Measurements from ENCODE around the gene HCAR2.
"Not testable (repeated sequence)": the region's sequence is repeated elsewhere in the genome, so short reads cannot be mapped to it uniquely, and the experiment has no call there.

The HCAR2 gene

GRCh38 chr12:122729583-122730214 lies 26.5 kb upstream of the HCAR2 start:
- DNase-seq (ENCODE audit: insufficient read length, low spot score) (no peak), FAIRE-seq (no peak)
- no peak for TF ChIP-seq POLR2A (IDR thresholded peaks at IDR 0.05; ENCODE audit: low read depth, low read length)

GRCh38 chr12:122726080-122726558 lies 23.0 kb upstream of the HCAR2 start:
- FAIRE-seq (no peak), DNase-seq (ENCODE audit: insufficient read length, low spot score) (no peak)
- TF ChIP-seq POLR2A (IDR thresholded peaks at IDR 0.05; ENCODE audit: low read depth, low read length): no peak

GRCh38 chr12:122725452-122726079 lies 22.4 kb upstream of the HCAR2 start:
- no peak for TF ChIP-seq POLR2A (IDR thresholded peaks at IDR 0.05; ENCODE audit: low read depth, low read length)
- no peak for DNase-seq (ENCODE audit: insufficient read length, low spot score)
- no peak for FAIRE-seq

DNA sequence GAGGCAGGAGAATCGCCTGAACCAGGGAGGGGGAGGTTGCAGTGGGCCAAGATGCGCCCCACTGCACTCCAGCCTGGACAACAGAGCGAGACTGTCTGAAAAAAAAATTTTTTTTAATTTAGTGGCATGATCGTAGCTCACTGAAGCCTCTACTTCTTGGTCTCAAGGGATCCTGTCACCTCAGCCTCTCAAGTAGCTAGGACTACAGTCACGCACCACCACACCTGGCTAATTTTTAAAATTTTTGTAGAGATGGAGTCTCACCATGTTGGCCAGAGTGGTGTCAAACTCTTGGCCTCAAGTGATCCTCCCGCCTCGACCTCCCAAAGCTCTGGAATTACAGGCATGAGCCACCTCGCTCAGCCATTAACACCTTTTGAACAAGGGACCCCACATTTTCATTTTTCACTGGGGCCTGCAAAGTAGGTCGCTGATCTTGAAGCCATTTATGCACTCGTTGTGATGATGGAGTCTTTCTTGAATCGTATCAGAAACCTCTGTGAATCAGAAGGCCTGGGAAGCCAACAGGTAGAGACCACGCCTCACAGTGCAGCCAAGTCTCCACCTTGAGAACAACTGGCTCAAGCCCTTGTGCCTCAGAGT lies 21.6 kb upstream of the HCAR2 start:
- TF ChIP-seq POLR2A (IDR thresholded peaks at IDR 0.05; ENCODE audit: low read depth, low read length): no peak
- DNase-seq (ENCODE audit: insufficient read length, low spot score) (no peak), FAIRE-seq (no peak)

DNA sequence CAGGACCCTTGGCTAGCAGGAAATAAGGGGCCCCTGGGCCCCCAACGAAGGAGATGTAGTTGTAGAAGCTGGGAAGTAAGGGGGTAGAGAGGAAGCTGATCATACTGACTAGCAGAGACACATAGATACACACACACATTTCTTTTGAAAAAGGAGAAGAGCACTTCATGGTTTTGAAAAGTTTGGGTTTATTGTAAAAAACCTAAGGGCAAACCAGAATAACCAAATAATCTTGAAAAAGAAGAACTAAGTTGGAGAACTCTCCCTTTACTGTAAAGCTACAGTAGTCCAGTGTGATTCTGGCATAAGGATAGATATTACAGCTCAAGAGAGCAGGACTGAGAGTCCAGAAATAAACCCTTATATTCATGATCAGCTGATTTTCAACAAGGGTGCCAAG lies 19.2 kb upstream of the HCAR2 start:
- no peak for TF ChIP-seq POLR2A (IDR thresholded peaks at IDR 0.05; ENCODE audit: low read depth, low read length)
- no peak for DNase-seq (ENCODE audit: insufficient read length, low spot score)
- FAIRE-seq: no peak

DNA sequence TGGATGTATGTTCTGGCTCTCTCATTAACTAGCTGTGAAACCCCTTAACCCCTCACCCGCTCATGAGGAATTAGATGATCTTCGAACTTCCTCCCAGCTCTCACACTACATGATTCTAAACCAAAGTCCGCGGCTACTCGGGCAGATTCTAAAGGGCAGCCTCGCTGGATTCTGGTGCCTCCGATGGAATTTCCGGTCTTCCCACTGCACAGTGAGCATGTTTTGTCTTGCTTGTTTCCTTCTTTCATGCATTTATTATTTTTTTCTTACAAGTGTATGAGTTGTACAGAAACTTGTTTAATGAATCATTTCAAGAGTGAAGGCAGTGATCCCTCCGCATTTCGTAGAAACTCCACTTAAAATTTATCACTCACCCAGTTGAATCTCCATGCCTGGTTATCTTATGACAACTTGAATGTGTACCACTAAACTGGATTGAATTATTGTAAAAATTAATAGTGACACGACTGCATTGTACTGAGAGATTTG lies 17.9 kb upstream of the HCAR2 start:
- DNase-seq (ENCODE audit: insufficient read length, low spot score): no peak
- no peak for TF ChIP-seq POLR2A (IDR thresholded peaks at IDR 0.05; ENCODE audit: low read depth, low read length)
- no peak for FAIRE-seq

DNA sequence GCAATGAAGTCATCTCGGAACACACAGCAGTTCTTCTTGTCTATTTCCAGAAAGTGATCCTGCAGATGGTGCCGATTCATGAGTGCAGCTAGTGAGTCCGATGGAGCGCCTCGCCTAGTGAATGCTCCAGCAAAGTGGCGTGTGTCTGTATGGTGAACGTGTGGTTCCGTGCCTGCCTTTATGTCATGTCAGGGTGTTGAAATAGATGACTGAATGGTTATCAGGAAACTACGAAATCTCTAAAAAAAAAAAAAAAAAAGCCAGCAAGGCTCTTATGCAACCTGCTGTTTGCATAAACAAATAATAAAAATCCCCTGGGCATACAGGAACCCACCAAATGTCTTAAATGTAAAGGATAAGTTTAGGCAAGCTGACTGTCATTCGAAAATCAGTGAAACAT lies 13.5 kb upstream of the HCAR2 start, which contains the start of gene HCAR3:
HCAR3 (minus strand) TSS at position 154 of the 400 bp plus-strand sequence; CDS start at position 80, 74 bp downstream.
- not testable (repeated sequence) for FAIRE-seq

DNA sequence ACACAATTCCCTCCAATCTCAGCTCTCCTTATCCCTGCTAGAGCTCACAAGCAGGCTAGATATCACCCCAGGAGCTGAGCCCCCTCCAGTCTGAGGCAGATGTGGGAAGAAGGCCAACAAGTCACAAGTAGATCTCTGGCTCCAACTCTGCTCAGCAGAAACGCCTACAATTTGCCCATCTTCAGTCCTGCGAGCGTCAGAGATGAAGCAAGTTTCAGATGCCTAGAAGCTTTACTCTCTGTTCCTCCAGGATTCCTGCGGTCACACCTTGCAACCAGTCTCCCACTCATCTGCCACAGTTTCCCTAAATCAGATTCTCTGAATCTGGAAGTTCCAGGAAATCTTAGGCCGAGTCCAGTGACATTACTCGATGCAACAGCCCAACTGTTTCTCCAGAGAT lies 12.1 kb upstream of the HCAR2 start:
- FAIRE-seq; DNase-seq (ENCODE audit: insufficient read length, low spot score): not testable (repeated sequence)

More for the DNA sequence above, 13.5 kb upstream of the HCAR2 start, which contains the start of gene HCAR3:
- DNase-seq (ENCODE audit: insufficient read length, low spot score): not testable (repeated sequence)

GRCh38 chr12:122713491-122714188 lies 10.5 kb upstream of the HCAR2 start:
- DNase-seq (ENCODE audit: insufficient read length, low spot score): not testable (repeated sequence)
- FAIRE-seq: peak; percentile 91

DNA sequence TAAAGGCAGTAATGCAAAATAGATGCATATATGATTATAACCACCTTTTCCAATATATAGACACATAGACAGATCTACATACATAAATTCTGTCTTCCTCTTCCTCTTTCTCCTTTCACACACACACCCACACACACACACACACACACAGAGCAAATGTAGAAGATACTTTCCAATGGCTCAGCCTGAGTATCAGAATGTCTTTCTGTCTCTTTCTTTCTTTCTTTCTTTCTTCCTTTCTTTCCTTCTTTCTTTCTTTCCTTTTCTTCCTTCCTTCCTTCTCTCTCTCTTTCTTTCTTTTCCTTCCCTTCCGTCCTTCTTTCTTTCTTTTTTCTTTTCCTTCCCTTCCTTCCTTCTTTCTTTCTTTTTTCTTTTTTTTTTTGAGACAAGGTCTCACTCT lies 8.1 kb upstream of the HCAR2 start:
- not testable (repeated sequence) for FAIRE-seq; DNase-seq (ENCODE audit: insufficient read length, low spot score)

DNA sequence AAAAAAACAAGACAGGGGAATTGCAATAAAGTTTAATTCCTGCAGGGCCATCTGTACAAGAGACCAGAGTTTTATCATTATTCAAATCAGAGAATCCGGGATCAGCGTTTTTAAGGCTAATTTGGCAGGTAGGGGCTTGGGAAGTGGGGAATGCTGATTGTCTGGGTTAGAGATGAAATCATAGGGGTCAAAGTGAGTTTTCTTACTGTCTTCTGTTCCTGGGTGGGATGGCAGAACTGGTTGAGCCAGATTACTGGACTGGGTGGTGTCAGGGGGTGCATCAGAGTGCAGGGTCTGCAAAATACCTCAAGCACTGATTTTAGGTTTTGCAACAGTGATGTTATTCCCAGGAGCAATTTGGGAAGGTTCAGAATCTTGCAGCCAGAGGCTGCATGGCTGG lies 7.2 kb upstream of the HCAR2 start:
- DNase-seq (ENCODE audit: insufficient read length, low spot score); FAIRE-seq: not testable (repeated sequence)

GRCh38 chr12:122709287-122709686 lies 6.1 kb upstream of the HCAR2 start:
- not testable (repeated sequence) for FAIRE-seq; DNase-seq (ENCODE audit: insufficient read length, low spot score)

- DNase-seq (ENCODE audit: insufficient read length, low spot score); FAIRE-seq: not testable (repeated sequence)
These were observed 684 bp upstream of the HCAR2 start for GRCh38 chr12:122703841-122704240.

DNA sequence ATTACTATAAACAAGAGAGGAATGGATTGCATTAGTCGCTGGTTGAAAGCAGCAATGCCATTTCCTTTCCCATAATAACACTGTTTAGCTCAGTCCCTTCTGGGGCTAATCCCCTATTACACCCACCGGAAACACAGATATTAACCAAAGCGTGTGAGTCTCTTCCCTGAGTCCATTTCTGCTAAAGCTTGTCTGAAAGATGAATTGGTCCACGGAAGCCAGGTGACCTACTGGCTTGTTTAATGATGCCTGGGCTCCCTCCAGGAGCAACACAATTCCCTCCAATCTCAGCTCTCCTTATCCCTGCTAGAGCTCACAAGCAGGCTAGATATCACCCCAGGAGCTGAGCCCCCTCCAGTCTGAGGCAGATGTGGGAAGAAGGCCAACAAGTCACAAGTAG lies 1.7 kb downstream of the HCAR2 start:
- DNase-seq (ENCODE audit: insufficient read length, low spot score): not testable (repeated sequence)

GRCh38 chr12:122700038-122700710 lies 3.0 kb downstream of the HCAR2 start:
- FAIRE-seq: peak; percentile 89
- DNase-seq (ENCODE audit: insufficient read length, low spot score): not testable (repeated sequence)

More for the DNA sequence above, 1.7 kb downstream of the HCAR2 start:
- not testable (repeated sequence) for FAIRE-seq

- DNase-seq (ENCODE audit: insufficient read length, low spot score); FAIRE-seq: not testable (repeated sequence)
These were observed 6.2 kb downstream of the HCAR2 start for GRCh38 chr12:122696922-122697321.
